Peyer's patch (tissue), 4 donors: ENCODE data around the gene TPRX1. TPM values are rescaled to one million over a fixed set of nuclear protein-coding genes. Genes with fewer than 3 reads are reported as not detected.
"Not testable (repeated sequence)": the region's sequence is repeated elsewhere in the genome, so short reads cannot be mapped to it uniquely, and the experiment has no call there.

Experiments
- DNase-seq, 3 donors: peaks; one replicate each; pipeline ENCODE4 v3.0.0-alpha.2; 2017 to 2019
- H3K27ac ChIP-seq, 4 donors: fragments of 200-600 bp; sonication (generic); one replicate each; pipeline ENCODE4 v1.5.1; 2016 to 2019
- H3K27me3 ChIP-seq, 2 donors: fragments of 200-600 bp; sonication (generic); one replicate each; pipeline ENCODE4 v1.5.1; 2019
- H3K36me3 ChIP-seq, 3 donors: fragments of 200-600 bp; sonication (generic); one replicate each; pipeline ENCODE4 v1.5.1; 2016 to 2019
- H3K4me1 ChIP-seq, 4 donors: fragments of 200-600 bp; sonication (generic); one replicate each; pipeline ENCODE4 v1.5.1; 2016 to 2019
- H3K4me3 ChIP-seq, 4 donors: fragments of 200-600 bp; sonication (generic); 1 replicate in 3 of 4; 2 replicates in 1 of 4; pipeline ENCODE4 v1.5.1; 2016 to 2019; ENCODE audit warnings: mild to moderate bottlenecking in 1 of 4
- H3K9me3 ChIP-seq, 4 donors: fragments of 200-600 bp; sonication (generic); one replicate each; pipeline ENCODE4 v1.5.1; 2016 to 2019; ENCODE audit warnings: mild to moderate bottlenecking in 1 of 4
- CTCF ChIP-seq, 6 experiments: fragments of 450-650 bp in 4 of 6; fragments of 200-600 bp in 2 of 6; sonication (generic) in 1 of 6; IDR thresholded peaks; one replicate each; pipeline ENCODE4 v1.5.1; 2017 to 2019; ENCODE audit warnings: antibody characterized with exemption in 6 of 6, mild to moderate bottlenecking in 3 of 6, moderate library complexity in 1 of 6
- POLR2A ChIP-seq, 2 donors: fragments of 450-650 bp; IDR thresholded peaks; one replicate each; pipeline ENCODE4 v1.5.1; 2017; ENCODE audit warnings: antibody characterized with exemption in 2 of 2, mild to moderate bottlenecking in 2 of 2, moderate library complexity in 2 of 2
- total RNA-seq, 4 donors: library from RNA; depleted of rRNA; stranded (reverse); fragments of >200 nt; gene quantifications; one replicate each; pipeline ENCODE4 v1.1.0, GENCODE V29; 2016

TPRX1 gene
- total RNA-seq = not detected

GRCh38 chr19:47804451-47804850 lies at the start of gene TPRX1:
Gene TPRX1, minus strand, starts transcription at chr19:47804551. Its CDS starts 12 bp downstream, at chr19:47804539.
- not testable (repeated sequence) for DNase-seq, H3K9me3 ChIP-seq, H3K4me3 ChIP-seq, H3K4me1 ChIP-seq, H3K27me3 ChIP-seq, H3K36me3 ChIP-seq, H3K27ac ChIP-seq

DNA sequence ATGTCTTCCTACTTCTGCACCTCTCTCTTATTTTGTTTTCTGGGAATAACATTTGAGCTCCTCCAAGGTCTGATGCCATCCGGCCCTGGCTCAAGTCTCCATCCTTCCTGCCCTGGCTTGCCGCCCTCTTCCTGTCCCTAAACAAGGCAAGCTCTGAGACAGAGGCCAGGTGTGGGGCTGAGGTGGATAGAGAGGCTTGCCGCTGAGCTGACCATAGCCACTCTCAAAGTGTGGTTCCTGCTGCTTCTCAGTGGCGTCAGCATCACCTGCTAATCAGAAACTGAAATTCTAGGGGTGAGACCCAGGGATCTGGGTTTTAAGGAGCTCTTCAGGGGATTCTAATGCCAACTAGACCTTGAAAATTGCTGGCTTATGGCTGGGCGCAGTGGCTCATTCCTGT lies 48.7 kb upstream of the TPRX1 start:
- H3K4me3 ChIP-seq = no peak overlapping the region
- no peak for TF ChIP-seq POLR2A (IDR thresholded peaks at IDR 0.05)
- no peak for TF ChIP-seq CTCF (IDR thresholded peaks at IDR 0.05)
- peaks cover 0 to 11% of the 10 kb centered on the region in 2 donors for H3K27me3 ChIP-seq
- no peaks in the 10 kb centered on the region for H3K36me3 ChIP-seq
- H3K27ac ChIP-seq = no peak overlapping the region
- H3K9me3 ChIP-seq = no peaks in the 10 kb centered on the region
- H3K4me1 ChIP-seq = no peaks in the 10 kb centered on the region
- no peak for DNase-seq

- no peaks in the 10 kb centered on the region for H3K36me3 ChIP-seq
- H3K27ac ChIP-seq = no peak overlapping the region
- TF ChIP-seq CTCF (IDR thresholded peaks at IDR 0.05) (peak in 1 of 6 experiments; percentile 14), POLR2A (IDR thresholded peaks at IDR 0.05) (no peak)
- no peaks in the 10 kb centered on the region for H3K4me1 ChIP-seq
- H3K27me3 ChIP-seq = peaks cover 0 to 11% of the 10 kb centered on the region in 2 donors
- H3K9me3 ChIP-seq = no peaks in the 10 kb centered on the region
- H3K4me3 ChIP-seq = no peak overlapping the region
- peak in 1 of 3 donors; percentile 19 for DNase-seq
Measured at GRCh38 chr19:47848823-47849473, 44.6 kb upstream of the TPRX1 start.

GRCh38 chr19:47848425-47848822 lies 44.1 kb upstream of the TPRX1 start:
- Histone ChIP-seq H3K36me3 (no peaks in the 10 kb centered on the region), H3K27ac (no peak overlapping the region), H3K9me3 (no peaks in the 10 kb centered on the region), H3K4me3 (no peak overlapping the region), H3K4me1 (no peaks in the 10 kb centered on the region), H3K27me3 (peaks cover 0 to 11% of the 10 kb centered on the region in 2 donors)
- no peak for DNase-seq
- TF ChIP-seq CTCF (IDR thresholded peaks at IDR 0.05) (no peak), POLR2A (IDR thresholded peaks at IDR 0.05) (no peak)

- TF ChIP-seq CTCF (IDR thresholded peaks at IDR 0.05) (no peak), POLR2A (IDR thresholded peaks at IDR 0.05) (no peak)
- H3K27ac ChIP-seq = no peak overlapping the region
- no peak for DNase-seq
- H3K4me3 ChIP-seq = no peak overlapping the region
- H3K4me1 ChIP-seq = no peaks in the 10 kb centered on the region
- H3K36me3 ChIP-seq = no peaks in the 10 kb centered on the region
- no peaks in the 10 kb centered on the region for H3K9me3 ChIP-seq
- H3K27me3 ChIP-seq = no peaks in the 10 kb centered on the region
Measured at GRCh38 chr19:47842941-47843340, 38.6 kb upstream of the TPRX1 start.

GRCh38 chr19:47839913-47840312 lies 35.6 kb upstream of the TPRX1 start:
- TF ChIP-seq POLR2A (IDR thresholded peaks at IDR 0.05) (no peak), CTCF (IDR thresholded peaks at IDR 0.05) (no peak)
- no peak overlapping the region for H3K27ac ChIP-seq
- no peak for DNase-seq

More at GRCh38 chr19:47839913-47840312, 35.6 kb upstream of the TPRX1 start:
- Histone ChIP-seq H3K27me3 (no peaks in the 10 kb centered on the region), H3K4me1 (no peaks in the 10 kb centered on the region), H3K36me3 (no peaks in the 10 kb centered on the region), H3K9me3 (no peaks in the 10 kb centered on the region), H3K4me3 (no peak overlapping the region)
